Pancreas (tissue), 10 donors: ENCODE results near the gene WDR20. TPM values are rescaled to one million over a fixed set of nuclear protein-coding genes. Genes with fewer than 3 reads are reported as not detected.

ENCODE experiments used
- ATAC-seq, 4 donors: fragments of 200-7000 bp; cut with Tn5 transposase; one replicate each; pipeline versions ENCODE4 v1.8.0 to v1.9.1; 2020; ENCODE audit warnings: mild to moderate bottlenecking in 4 of 4, moderate library complexity in 4 of 4
- DNase-seq, 6 donors: peaks; one replicate each; pipeline ENCODE4 v3.0.0-alpha.2; 2020
- FAIRE-seq: peaks from 2 replicates; lab custom pipeline; 2012; peaks lifted over from hg19 to GRCh38; lab: Jason Lieb, UNC
- H3K27ac ChIP-seq, 4 donors: fragments of 200-600 bp; sonication (generic); 1 replicate in 3 of 4; 2 replicates in 1 of 4; pipeline versions ENCODE4 v1.5.0 to v1.8.0; 2020
- H3K27me3 ChIP-seq, 4 donors: fragments of 200-600 bp; one replicate each; pipeline ENCODE4 v1.8.0; 2021
- H3K36me3 ChIP-seq, 3 donors: fragments of 200-600 bp; sonication (generic) in 1 of 3; one replicate each; pipeline versions ENCODE4 v1.5.0 to v1.8.0; 2020 to 2021
- H3K4me1 ChIP-seq, 3 donors: fragments of 200-600 bp; one replicate each; pipeline ENCODE4 v1.8.0; 2021
- H3K4me3 ChIP-seq, 4 donors: fragments of 200-600 bp; sonication (generic) in 2 of 4; one replicate each; pipeline versions ENCODE4 v1.5.0 to v1.8.0; 2020 to 2021
- H3K9me3 ChIP-seq, 4 donors: fragments of 200-600 bp; one replicate each; pipeline ENCODE4 v1.8.0; 2021
- WGBS, 2 donors: extraction: QIAGEN DNeasy Blood & Tissue Kit; methylation state at CpG; one replicate each; pipeline ENCODE4 v1.1.7; 2013; 5-methylcytosine and 5-hydroxymethylcytosine counted together
- intact Hi-C, 3 donors: fragments of 100-400 bp; cut with DNase I; formaldehyde crosslinking; loops; one replicate each; pipeline versions ENCODE4 v1.11.1 to v1.14.2; 2022
- polyA plus RNA-seq, 2 donors: library from polyadenylated mRNA; stranded (reverse); fragments of 200-250 nt; gene quantifications; one replicate each; pipeline ENCODE4 v1.2.3, GENCODE V29; 2013
- total RNA-seq, 6 donors: library from RNA; stranded (reverse); fragmentation: NEBNext Ultra II Directional in 4 of 6; extraction: Animal tissue kit (Norgen Biotek cat#: 25700) in 4 of 6; gene quantifications; one replicate each; pipeline versions ENCODE4 v1.2.1 to v1.2.4, GENCODE V29; 2021 to 2023
- TF ChIP-seq, protein P1 (sequence below), 4 donors: fragments of 200-600 bp; sonication (generic) in 3 of 4; IDR thresholded peaks; one replicate each; pipeline versions ENCODE4 v1.5.0 to v1.8.0; 2021; ENCODE audit warnings: antibody characterized with exemption in 4 of 4
- donor health status: healthy with polysubstance abuse.
- donor health status: DM: no; HTN: no; CAD: no; lungs with moderate emphysema.
- donor health status: DM: no; HTN: no; CAD: no.
- donor health status: control.
- donor health status: control.
- donor health status: Bipolar disorder and iron deficiency.
- donor health status: DM: yes; HTN: yes; CAD: no.
- donor health status: DM: no; HTN: no; CAD: no.
- donor health status: DM: no; HTN: no; CAD: no.
- donor health status: DM: yes; HTN: yes; CAD: no.

The WDR20 gene, protein sequence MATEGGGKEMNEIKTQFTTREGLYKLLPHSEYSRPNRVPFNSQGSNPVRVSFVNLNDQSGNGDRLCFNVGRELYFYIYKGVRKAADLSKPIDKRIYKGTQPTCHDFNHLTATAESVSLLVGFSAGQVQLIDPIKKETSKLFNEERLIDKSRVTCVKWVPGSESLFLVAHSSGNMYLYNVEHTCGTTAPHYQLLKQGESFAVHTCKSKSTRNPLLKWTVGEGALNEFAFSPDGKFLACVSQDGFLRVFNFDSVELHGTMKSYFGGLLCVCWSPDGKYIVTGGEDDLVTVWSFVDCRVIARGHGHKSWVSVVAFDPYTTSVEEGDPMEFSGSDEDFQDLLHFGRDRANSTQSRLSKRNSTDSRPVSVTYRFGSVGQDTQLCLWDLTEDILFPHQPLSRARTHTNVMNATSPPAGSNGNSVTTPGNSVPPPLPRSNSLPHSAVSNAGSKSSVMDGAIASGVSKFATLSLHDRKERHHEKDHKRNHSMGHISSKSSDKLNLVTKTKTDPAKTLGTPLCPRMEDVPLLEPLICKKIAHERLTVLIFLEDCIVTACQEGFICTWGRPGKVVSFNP
- 10 to 100 TPM; 11.7 to 19.5 (median 14.9) TPM for total RNA-seq
- polyA plus RNA-seq, result 10 to 100 TPM in 1 of 2 donors, 1 to 10 TPM in 1; 7.4 to 10.6 TPM

GRCh38 chr14:102139286-102140026, at the start of gene WDR20:
Gene WDR20, plus strand, starts transcription at chr14:102139897. Its CDS starts 27 bp downstream, at chr14:102139924.
- intact Hi-C loops, result no loop called here
- FAIRE-seq, result no peak

GRCh38 chr14:102090713-102091112, 49.0 kb upstream of the WDR20 start:
- Histone ChIP-seq H3K27me3 (no peaks in the 10 kb centered on the region), H3K9me3 (no peaks in the 10 kb centered on the region), H3K4me3 (no peak overlapping the region), H3K36me3 (no peaks in the 10 kb centered on the region), H3K27ac (no peak overlapping the region), H3K4me1 (peaks cover 0 to 4% (median 0%) of the 10 kb centered on the region in 3 donors)
- intact Hi-C loops, result loop anchor here in 1 of 3 donors (5.0 kb wide), 1 partner anchor 43 kb away; no protein-coding TSS in a partner anchor
- no peak for ATAC-seq
- no peak for FAIRE-seq
- DNase-seq, result no peak
- TF ChIP-seq, protein P1, sequence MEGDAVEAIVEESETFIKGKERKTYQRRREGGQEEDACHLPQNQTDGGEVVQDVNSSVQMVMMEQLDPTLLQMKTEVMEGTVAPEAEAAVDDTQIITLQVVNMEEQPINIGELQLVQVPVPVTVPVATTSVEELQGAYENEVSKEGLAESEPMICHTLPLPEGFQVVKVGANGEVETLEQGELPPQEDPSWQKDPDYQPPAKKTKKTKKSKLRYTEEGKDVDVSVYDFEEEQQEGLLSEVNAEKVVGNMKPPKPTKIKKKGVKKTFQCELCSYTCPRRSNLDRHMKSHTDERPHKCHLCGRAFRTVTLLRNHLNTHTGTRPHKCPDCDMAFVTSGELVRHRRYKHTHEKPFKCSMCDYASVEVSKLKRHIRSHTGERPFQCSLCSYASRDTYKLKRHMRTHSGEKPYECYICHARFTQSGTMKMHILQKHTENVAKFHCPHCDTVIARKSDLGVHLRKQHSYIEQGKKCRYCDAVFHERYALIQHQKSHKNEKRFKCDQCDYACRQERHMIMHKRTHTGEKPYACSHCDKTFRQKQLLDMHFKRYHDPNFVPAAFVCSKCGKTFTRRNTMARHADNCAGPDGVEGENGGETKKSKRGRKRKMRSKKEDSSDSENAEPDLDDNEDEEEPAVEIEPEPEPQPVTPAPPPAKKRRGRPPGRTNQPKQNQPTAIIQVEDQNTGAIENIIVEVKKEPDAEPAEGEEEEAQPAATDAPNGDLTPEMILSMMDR (IDR thresholded peaks at IDR 0.05), result no peak
- WGBS, 2 donors, result 80 to 89% methylated on average over 3 of the region's 3 CpGs

More at GRCh38 chr14:102139286-102140026, at the start of gene WDR20:
- Histone ChIP-seq H3K9me3 (no peaks in the 10 kb centered on the region), H3K27me3 (no peaks in the 10 kb centered on the region), H3K27ac (peak within 1 kb of the TSS; percentile 60 to 87 (median 76)), H3K4me3 (peak within 1 kb of the TSS; percentile 80 to 96 (median 90)), H3K36me3 (no peaks in the 10 kb centered on the region), H3K4me1 (peaks cover 0 to 21% (median 4%) of the 10 kb centered on the region in 3 donors)
- DNase-seq (peak; percentile 99 to 100 (median 99)), ATAC-seq (peak; percentile 95 to 99 (median 98))
- TF ChIP-seq, protein P1 (IDR thresholded peaks at IDR 0.05), result no peak
- 0% methylated on average over 60 to 64 of the region's 64 CpGs for WGBS, 2 donors

DNA sequence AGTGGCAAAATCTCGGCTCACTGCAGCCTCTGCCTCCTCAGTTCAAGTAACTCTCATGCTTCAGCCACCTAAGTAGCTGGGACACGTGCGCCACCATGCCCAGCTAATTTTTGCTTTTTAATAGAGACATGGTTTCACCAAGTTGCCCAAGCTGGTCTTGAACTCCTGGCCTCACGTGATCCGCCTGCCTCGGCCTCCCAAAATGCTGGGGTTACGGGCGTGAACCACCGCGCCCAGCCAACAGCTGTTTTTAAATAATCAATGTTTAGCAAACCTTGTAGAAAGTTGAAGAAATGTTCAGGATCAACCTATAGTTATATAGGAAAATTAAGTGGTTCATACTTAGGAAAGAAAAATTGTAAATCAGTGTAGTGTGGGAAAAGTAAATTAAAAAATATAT, 46.9 kb upstream of the WDR20 start:
- WGBS, 2 donors, result 92 to 95% methylated on average over 10 of the region's 10 CpGs
- no peaks in the 10 kb centered on the region for H3K27me3 ChIP-seq
- peaks cover 0 to 4% (median 0%) of the 10 kb centered on the region in 3 donors for H3K4me1 ChIP-seq
- TF ChIP-seq, protein P1 (IDR thresholded peaks at IDR 0.05), result no peak
- no peak overlapping the region for H3K27ac ChIP-seq
- no peak for DNase-seq
- no peak for FAIRE-seq
- intact Hi-C loops, result loop anchor here in 1 of 3 donors (5.0 kb wide), 1 partner anchor 46 kb away; no protein-coding TSS in a partner anchor
- ATAC-seq, result no peak
- H3K4me3 ChIP-seq, result no peak overlapping the region
- H3K36me3 ChIP-seq, result no peaks in the 10 kb centered on the region
- no peaks in the 10 kb centered on the region for H3K9me3 ChIP-seq

DNA sequence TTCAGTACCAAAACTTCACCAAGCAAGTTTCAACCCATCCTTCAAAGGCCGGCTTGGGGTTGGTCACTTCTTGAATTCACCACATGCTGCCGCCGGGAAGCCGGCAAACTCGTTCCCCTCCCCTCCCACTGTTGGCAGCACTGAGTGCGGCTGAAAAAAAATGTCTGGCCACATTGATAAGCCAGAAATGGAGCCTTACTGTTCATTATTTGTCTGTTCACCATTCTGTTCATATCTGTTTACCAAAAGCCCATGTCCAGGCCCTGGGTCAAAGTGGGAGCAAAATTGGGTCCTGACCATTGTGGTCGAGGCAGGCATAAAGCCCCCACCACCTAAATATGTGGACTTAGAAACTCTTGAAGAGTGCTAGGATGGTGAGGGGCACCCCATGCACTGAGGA, 45.6 kb upstream of the WDR20 start:
- Histone ChIP-seq H3K27me3 (no peaks in the 10 kb centered on the region), H3K27ac (no peak overlapping the region), H3K4me1 (no peaks in the 10 kb centered on the region), H3K4me3 (no peak overlapping the region), H3K36me3 (no peaks in the 10 kb centered on the region), H3K9me3 (no peaks in the 10 kb centered on the region)
- TF ChIP-seq, protein P1 (IDR thresholded peaks at IDR 0.05), result no peak
- no peak for DNase-seq
- WGBS, 2 donors, result 36 to 40% methylated on average over 7 of the region's 7 CpGs
- intact Hi-C loops, result loop anchor here in 1 of 3 donors (5.0 kb wide), 1 partner anchor 47 kb away; no protein-coding TSS in a partner anchor
- no peak for ATAC-seq
- no peak for FAIRE-seq
